Activated T-helper 17 cell treated with anti-CD3 and anti-CD28 coated beads, Interleukin-2, amount 50 U/mL, for 72 hours (primary cell): ENCODE data around the gene PCDHGB3. TPM values are rescaled to one million over a fixed set of nuclear protein-coding genes. Genes with fewer than 3 reads are reported as not detected.
"Not testable (repeated sequence)": the region's sequence is repeated elsewhere in the genome, so short reads cannot be mapped to it uniquely, and the experiment has no call there.

Experiments used
- ATAC-seq: fragments of 150-1000 bp; cut with Tn5 transposase; replicated peaks from 2 replicates; pipeline ENCODE4 v1.10.0; 2021; ENCODE audit warnings: mild to moderate bottlenecking, moderate library complexity
- H3K27ac Mint-ChIP-seq: one replicate; pipeline ENCODE4 v1.8.0; 2022; ENCODE audit warnings: mixed read lengths
- H3K27me3 Mint-ChIP-seq: one replicate; pipeline ENCODE4 v1.8.0; 2022; ENCODE audit warnings: mixed read lengths
- H3K36me3 Mint-ChIP-seq: one replicate; pipeline ENCODE4 v1.8.0; 2022; ENCODE audit warnings: low read depth, mild to moderate bottlenecking, mixed read lengths
- H3K4me1 Mint-ChIP-seq: one replicate; pipeline ENCODE4 v1.8.0; 2022; ENCODE audit warnings: mixed read lengths
- H3K4me3 Mint-ChIP-seq: one replicate; pipeline ENCODE4 v1.8.0; 2022; ENCODE audit warnings: mild to moderate bottlenecking, mixed read lengths
- H3K9me3 Mint-ChIP-seq: one replicate; pipeline ENCODE4 v1.8.0; 2022; ENCODE audit warnings: mixed read lengths
- total RNA-seq, 2 donors: library from RNA; stranded (reverse); gene quantifications; one replicate each; pipeline ENCODE4 v1.2.3, GENCODE V29; 2022

Gene PCDHGB3
- total RNA-seq, 2 donors from 2014 or later, result 0.21 TPM; not detected in 1

- Mint-ChIP-seq H3K27me3 (peaks cover 43% of the 10 kb centered on the region), H3K36me3 (peaks cover 34% of the 10 kb centered on the region)
Observed at GRCh38 chr5:141414548-141415274, 44.7 kb downstream of the PCDHGB3 start.

GRCh38 chr5:141415275-141415618 lies 45.2 kb downstream of the PCDHGB3 start:
- H3K27me3 Mint-ChIP-seq, result peaks cover 44% of the 10 kb centered on the region
- peaks cover 31% of the 10 kb centered on the region for H3K36me3 Mint-ChIP-seq
- H3K4me1 Mint-ChIP-seq, H3K9me3 Mint-ChIP-seq, ATAC-seq, H3K27ac Mint-ChIP-seq: not testable (repeated sequence)
- H3K4me3 Mint-ChIP-seq, result peak overlapping the region; percentile 6

More at GRCh38 chr5:141414548-141415274, 44.7 kb downstream of the PCDHGB3 start:
- H3K9me3 Mint-ChIP-seq, ATAC-seq, H3K4me1 Mint-ChIP-seq, H3K27ac Mint-ChIP-seq: not testable (repeated sequence)
- peak overlapping the region; percentile 76 for H3K4me3 Mint-ChIP-seq

- peak within 1 kb of the TSS; percentile 51 for H3K4me3 Mint-ChIP-seq
- not testable (repeated sequence) for H3K27ac Mint-ChIP-seq, H3K4me1 Mint-ChIP-seq, H3K9me3 Mint-ChIP-seq
- ATAC-seq, result peak; percentile 76
- H3K27me3 Mint-ChIP-seq, result peaks cover 62% of the 10 kb centered on the region
- H3K36me3 Mint-ChIP-seq, result peaks cover 44% of the 10 kb centered on the region
Observed at GRCh38 chr5:141417494-141418172, 47.6 kb downstream of the PCDHGB3 start, which contains the start of gene PCDHGB7. Gene PCDHGB7, plus strand, starts transcription at chr5:141417677. Its CDS starts 183 bp downstream, at chr5:141417860.

GRCh38 chr5:141419074-141419880 lies 49.2 kb downstream of the PCDHGB3 start:
- Mint-ChIP-seq H3K36me3 (peaks cover 30% of the 10 kb centered on the region), H3K4me3 (no peak overlapping the region), H3K4me1 (no peaks in the 10 kb centered on the region), H3K27ac (no peak overlapping the region), H3K9me3 (no peaks in the 10 kb centered on the region), H3K27me3 (peaks cover 60% of the 10 kb centered on the region)
- ATAC-seq, result no peak

DNA sequence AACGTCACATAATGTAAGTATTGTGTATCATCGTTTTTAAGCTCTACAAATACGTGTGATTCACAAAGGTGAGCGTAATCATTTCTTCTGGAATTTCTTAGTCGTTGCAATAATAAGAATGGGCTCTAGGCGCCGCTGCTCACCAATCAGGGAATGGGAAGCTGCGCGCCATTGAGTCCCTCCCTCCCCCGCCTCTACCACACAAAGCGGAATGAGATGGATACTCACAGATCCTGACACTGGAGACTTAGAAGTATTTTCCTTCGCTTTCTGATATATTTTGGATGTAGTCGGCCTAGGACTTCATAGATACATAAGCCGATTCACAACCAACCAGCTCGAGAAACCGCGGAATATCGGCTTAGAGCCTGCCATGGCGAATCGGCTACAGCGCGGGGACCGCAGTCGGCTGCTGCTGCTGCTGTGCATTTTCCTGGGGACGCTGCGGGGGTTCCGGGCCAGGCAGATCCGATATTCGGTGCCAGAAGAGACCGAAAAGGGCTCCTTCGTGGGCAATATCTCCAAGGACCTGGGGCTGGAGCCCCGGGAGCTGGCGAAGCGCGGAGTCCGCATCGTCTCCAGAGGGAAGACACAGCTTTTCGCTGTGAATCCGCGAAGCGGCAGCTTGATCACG lies 50.9 kb downstream of the PCDHGB3 start, which contains the start of gene PCDHGA11:
Gene PCDHGA11, plus strand, starts transcription at position 197 of the 634 bp plus-strand sequence. Its CDS starts 177 bp downstream, at position 374.
- Mint-ChIP-seq H3K9me3 (no peaks in the 10 kb centered on the region), H3K27me3 (peaks cover 62% of the 10 kb centered on the region), H3K4me3 (peak within 1 kb of the TSS; percentile 55), H3K27ac (no peak within 1 kb of the TSS), H3K36me3 (peaks cover 26% of the 10 kb centered on the region), H3K4me1 (no peaks in the 10 kb centered on the region)
- peak; percentile 50 for ATAC-seq

DNA sequence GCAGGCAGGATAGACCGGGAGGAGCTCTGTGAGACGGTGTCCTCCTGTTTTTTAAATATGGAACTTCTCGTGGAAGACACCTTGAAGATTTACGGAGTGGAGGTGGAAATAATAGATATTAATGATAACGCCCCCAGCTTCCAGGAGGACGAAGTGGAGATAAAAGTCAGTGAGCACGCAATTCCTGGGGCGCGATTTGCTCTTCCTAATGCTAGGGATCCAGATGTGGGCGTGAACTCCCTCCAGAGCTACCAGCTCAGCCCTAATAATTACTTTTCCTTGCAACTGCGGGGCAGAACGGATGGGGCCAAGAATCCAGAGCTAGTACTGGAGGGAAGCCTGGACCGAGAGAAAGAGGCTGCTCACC lies 51.4 kb downstream of the PCDHGB3 start:
- Mint-ChIP-seq H3K4me3 (peak overlapping the region; percentile 55), H3K4me1 (no peaks in the 10 kb centered on the region), H3K9me3 (no peaks in the 10 kb centered on the region), H3K27ac (no peak overlapping the region), H3K36me3 (peaks cover 26% of the 10 kb centered on the region), H3K27me3 (peaks cover 63% of the 10 kb centered on the region)
- ATAC-seq, result no peak

Other genes with a start within 250 kb of the PCDHGB3 start
- not detected for gene PCDHB4, start 248.4 kb upstream of the PCDHGB3 start, total RNA-seq
- gene PCDHB5, start 235.0 kb upstream of the PCDHGB3 start, total RNA-seq, result not detected
- gene PCDHB6, start 220.2 kb upstream of the PCDHGB3 start, total RNA-seq, result not detected
- not detected for gene PCDHB7, start 197.6 kb upstream of the PCDHGB3 start, total RNA-seq
- gene PCDHB8, start 192.5 kb upstream of the PCDHGB3 start, total RNA-seq, result not detected
- not detected for gene PCDHB16, start 187.9 kb upstream of the PCDHGB3 start, total RNA-seq
- gene PCDHB9, start 183.1 kb upstream of the PCDHGB3 start, total RNA-seq, result not detected
- not detected for gene PCDHB10, start 177.9 kb upstream of the PCDHGB3 start, total RNA-seq
- not detected for gene PCDHB11, start 170.6 kb upstream of the PCDHGB3 start, total RNA-seq
- gene PCDHB12, start 161.5 kb upstream of the PCDHGB3 start, total RNA-seq, result not detected
- under 1 TPM in 1 of 2 donors, not detected in 1; 0.08 TPM for gene PCDHB13, start 156.3 kb upstream of the PCDHGB3 start, total RNA-seq
- not detected for gene PCDHB14, start 146.9 kb upstream of the PCDHGB3 start, total RNA-seq
- not detected for gene PCDHB15, start 124.8 kb upstream of the PCDHGB3 start, total RNA-seq
- gene SLC25A2, start 66.2 kb upstream of the PCDHGB3 start, total RNA-seq, result under 1 TPM in 1 of 2 donors, not detected in 1; 0.42 TPM
- gene TAF7, start 49.5 kb upstream of the PCDHGB3 start, total RNA-seq, result 10 to 100 TPM; 45.3 to 50.4 TPM
- gene PCDHGA1, start 39.7 kb upstream of the PCDHGB3 start, total RNA-seq, result under 1 TPM; 0.09 to 0.16 TPM
- not detected for gene PCDHGA2, start 31.5 kb upstream of the PCDHGB3 start, total RNA-seq
- under 1 TPM in 1 of 2 donors, not detected in 1; 0.09 TPM for gene PCDHGA3, start 26.4 kb upstream of the PCDHGB3 start, total RNA-seq
- not detected for gene PCDHGB1, start 20.1 kb upstream of the PCDHGB3 start, total RNA-seq
- gene PCDHGA4, start 15.2 kb upstream of the PCDHGB3 start, total RNA-seq, result under 1 TPM in 1 of 2 donors, not detected in 1; 0.32 TPM
- gene PCDHGB2, start 10.2 kb upstream of the PCDHGB3 start, total RNA-seq, result under 1 TPM; 0.17 to 0.34 TPM
- gene PCDHGA5, start 6.1 kb upstream of the PCDHGB3 start, total RNA-seq, result under 1 TPM in 1 of 2 donors, not detected in 1; 0.11 TPM
- under 1 TPM; 0.06 to 0.40 TPM for gene PCDHGA6, start 3.6 kb downstream of the PCDHGB3 start, total RNA-seq
- under 1 TPM in 1 of 2 donors, not detected in 1; 0.06 TPM for gene PCDHGA7, start 12.5 kb downstream of the PCDHGB3 start, total RNA-seq
- gene PCDHGB4, start 17.5 kb downstream of the PCDHGB3 start, total RNA-seq, result under 1 TPM; 0.06 to 0.08 TPM
- not detected for gene PCDHGA8, start 22.4 kb downstream of the PCDHGB3 start, total RNA-seq
- under 1 TPM; 0.09 to 0.24 TPM for gene PCDHGB5, start 27.7 kb downstream of the PCDHGB3 start, total RNA-seq
- not detected for gene PCDHGA9, start 32.5 kb downstream of the PCDHGB3 start, total RNA-seq
- under 1 TPM in 1 of 2 donors, not detected in 1; 0.08 TPM for gene PCDHGB6, start 37.8 kb downstream of the PCDHGB3 start, total RNA-seq
- under 1 TPM; 0.06 to 0.08 TPM for gene PCDHGA10, start 42.7 kb downstream of the PCDHGB3 start, total RNA-seq
- under 1 TPM in 1 of 2 donors, not detected in 1; 0.11 TPM for gene PCDHGB7, start 47.4 kb downstream of the PCDHGB3 start, total RNA-seq
- under 1 TPM in 1 of 2 donors, not detected in 1; 0.09 TPM for gene PCDHGA11, start 50.8 kb downstream of the PCDHGB3 start, total RNA-seq
- gene PCDHGA12, start 60.3 kb downstream of the PCDHGB3 start, total RNA-seq, result not detected
- gene PCDHGC3, start 105.7 kb downstream of the PCDHGB3 start, total RNA-seq, result under 1 TPM in 1 of 2 donors, not detected in 1; 0.56 TPM
- not detected for gene PCDHGC4, start 114.8 kb downstream of the PCDHGB3 start, total RNA-seq
- not detected for gene PCDHGC5, start 118.8 kb downstream of the PCDHGB3 start, total RNA-seq
- 100 to 1,000 TPM; 186 to 268 TPM for gene DIAPH1, start 248.8 kb downstream of the PCDHGB3 start, total RNA-seq